ENCODE results near the gene TRIM61.
"Not testable (repeated sequence)": the region's sequence is repeated elsewhere in the genome, so short reads cannot be mapped to it uniquely, and the experiment has no call there.

The TRIM61 gene

GRCh38 chr4:164959421-164959820 is 18.0 kb downstream of the TRIM61 start:
- DNase-seq (ENCODE audit: low read depth in 2 of 2, low spot score in 1 of 2): not testable (repeated sequence)

DNA sequence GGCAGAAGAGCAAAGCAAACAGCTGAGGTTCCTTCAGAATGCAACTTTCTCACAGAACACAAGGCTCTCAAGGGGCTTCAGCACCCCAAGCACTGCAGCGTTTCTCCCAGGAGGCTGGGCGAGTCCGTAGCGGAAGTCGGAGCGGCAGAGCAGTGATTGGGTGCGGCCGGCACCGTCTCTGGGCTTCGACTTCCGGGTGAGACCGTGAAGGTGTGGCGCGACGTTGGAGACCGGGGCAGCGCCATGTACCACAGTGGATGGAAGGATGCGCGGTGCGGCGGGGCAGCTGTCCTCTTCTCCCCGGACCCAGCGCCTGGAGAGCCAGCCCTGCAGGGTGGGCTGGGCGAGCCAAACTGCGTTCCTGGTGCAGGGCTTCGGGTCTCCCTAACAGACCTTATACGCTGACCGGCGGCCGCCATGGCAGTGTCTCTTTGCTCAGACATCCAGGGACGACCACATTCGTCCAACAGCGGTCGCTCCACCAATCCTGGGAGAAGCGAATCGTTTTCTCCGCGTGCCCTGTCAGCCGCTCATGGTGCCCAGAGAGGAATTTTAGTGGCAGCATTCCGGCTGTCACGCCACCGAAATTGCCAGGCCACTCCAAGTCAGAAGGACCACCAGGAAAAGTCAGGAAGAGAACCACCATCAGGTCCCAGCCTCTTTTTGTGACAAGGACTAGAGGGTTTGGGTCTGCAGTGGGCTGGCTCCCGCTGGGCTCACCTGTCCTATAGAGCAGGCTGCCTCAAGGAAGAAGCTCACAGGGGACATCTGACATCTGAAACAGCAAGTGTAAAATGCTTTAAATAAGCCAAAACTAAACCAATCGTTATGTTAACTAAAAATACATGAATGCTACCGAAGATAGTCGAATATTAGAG is 20.5 kb downstream of the TRIM61 start:
- DNase-seq (ENCODE audit: low read depth in 2 of 2, low spot score in 1 of 2): peak; percentile 46 to 50

DNA sequence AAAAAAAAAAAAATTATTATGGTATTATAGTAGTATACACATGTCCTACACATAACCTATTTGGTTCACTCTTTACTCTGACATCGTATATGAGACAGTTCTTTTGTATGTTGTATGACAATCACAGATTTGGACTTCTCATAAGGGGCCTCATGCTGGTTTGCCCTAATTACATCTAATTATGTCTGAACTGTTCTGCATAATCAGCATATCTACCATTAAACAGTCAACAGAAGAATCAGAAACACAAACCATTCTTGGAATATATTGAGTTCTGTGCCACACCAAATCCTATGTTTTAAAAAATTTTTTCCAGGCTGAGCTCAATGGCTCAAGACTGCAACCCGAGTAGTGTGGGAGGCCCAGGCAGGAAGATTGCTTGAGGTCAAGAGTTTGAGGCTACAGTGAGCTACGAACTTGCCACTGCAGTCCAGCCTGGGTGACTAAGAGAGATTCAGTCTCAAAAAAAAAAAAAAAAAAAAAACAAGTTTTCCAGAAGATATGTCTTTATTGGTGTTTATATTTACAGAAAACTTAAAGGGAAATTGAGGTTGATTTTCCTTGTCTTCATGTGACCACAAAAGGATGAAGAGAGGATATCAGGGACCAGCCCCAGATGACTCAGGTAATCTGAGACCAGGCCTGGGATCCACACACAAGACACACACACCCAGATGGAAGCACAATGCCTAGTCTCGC is 22.2 kb downstream of the TRIM61 start:
- no peak for DNase-seq (ENCODE audit: low read depth in 2 of 2, low spot score in 1 of 2)

- DNase-seq (ENCODE audit: low read depth in 2 of 2, low spot score in 1 of 2): no peak
These were observed 24.9 kb downstream of the TRIM61 start for GRCh38 chr4:164952551-164952950.

DNA sequence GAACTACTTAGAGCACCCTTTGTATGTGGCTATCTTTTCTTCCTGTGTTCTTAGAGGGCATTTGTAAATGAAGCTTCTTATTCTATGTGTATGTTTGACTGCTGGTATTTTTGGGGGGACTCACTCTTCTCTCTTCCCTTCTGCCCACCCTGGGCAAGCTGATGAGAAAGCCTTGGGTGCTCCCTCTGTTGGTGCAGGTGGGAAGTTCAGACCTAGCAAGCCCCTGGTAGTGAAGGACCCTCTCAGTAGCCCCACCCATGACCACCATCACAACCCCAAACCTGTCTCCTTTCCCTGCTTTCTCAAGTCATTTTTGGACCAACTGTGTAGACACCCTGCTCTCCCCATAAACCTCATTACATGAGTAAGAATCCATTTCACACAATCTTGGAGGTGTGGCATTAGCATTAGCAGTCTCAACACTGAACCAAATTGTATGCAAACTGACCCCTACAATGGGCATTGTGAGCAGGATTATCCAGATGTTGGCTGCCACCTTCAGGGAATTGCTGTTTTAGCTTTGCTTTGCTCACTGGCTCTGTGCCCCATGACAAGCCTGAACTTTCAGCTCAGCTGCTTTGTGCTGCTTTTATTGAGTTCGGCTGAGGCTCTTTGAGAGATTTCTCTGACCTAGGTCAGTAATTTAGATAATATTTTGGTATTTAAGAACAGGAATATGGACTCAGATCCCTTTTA is 27.9 kb downstream of the TRIM61 start:
- DNase-seq (ENCODE audit: low read depth in 2 of 2, low spot score in 1 of 2): no peak

DNA sequence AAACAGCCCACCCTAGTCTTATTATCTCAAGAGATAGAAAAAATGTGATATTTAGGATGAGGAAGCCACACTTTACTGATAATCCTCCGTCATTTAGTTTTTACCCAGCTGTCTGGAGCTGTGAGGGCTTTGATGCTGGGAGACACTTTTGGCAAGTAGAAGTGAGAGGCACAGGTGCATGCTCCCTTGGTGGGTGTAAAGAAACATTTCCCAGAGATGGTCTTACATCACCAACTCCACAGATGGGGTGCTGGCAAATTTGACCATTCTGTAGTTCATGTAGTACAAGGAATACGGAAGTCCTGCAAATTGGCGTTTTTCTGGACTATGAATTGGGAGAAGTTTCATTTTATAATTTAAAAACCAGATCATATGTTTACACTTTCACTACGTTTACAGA is 28.5 kb downstream of the TRIM61 start:
- DNase-seq (ENCODE audit: low read depth in 2 of 2, low spot score in 1 of 2): no peak

GRCh38 chr4:164948006-164948405 is 29.5 kb downstream of the TRIM61 start:
- not testable (repeated sequence) for DNase-seq (ENCODE audit: low read depth in 2 of 2, low spot score in 1 of 2)

- DNase-seq (ENCODE audit: low read depth in 2 of 2, low spot score in 1 of 2): no peak
These were observed 30.6 kb downstream of the TRIM61 start for GRCh38 chr4:164946810-164947209.

DNA sequence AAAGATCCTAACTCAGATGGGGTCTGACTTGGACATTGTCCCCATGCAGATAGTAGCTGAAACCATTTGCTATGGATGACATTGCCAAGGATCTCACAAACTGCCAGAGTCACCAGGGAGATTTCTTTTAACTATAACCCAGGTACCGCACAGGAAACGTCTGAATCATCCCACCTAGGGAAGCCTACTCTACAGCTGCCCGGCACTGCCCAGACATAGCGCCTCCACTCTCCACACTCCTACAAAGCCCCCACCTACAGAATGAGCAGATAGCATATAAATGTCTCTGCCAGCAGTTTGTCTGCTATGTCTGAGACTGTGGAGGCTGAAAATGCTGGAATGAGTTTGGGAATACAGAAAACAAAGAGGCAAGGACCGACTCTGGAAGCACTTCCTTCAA is 32.3 kb downstream of the TRIM61 start:
- no peak for DNase-seq (ENCODE audit: low read depth in 2 of 2, low spot score in 1 of 2)

DNA sequence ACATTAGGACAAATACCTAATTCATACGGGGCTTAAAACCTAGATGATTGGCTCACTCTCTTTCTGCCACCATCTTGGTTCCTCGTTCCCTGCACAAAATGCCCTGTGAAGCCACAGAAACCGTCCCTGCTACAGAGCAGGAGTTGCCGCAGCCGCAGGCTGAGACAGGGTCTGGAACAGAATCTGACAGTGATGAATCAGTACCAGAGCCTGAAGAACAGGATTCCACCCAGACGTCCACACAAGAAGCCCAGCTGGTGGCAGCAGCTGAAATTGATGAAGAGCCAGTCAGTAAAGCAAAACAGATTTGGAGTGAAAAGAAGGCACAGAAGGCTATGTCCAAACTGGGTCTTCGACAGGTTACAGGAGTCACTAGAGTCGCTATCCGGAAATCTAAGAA is 34.3 kb downstream of the TRIM61 start:
- DNase-seq (ENCODE audit: low read depth in 2 of 2, low spot score in 1 of 2): no peak

DNA sequence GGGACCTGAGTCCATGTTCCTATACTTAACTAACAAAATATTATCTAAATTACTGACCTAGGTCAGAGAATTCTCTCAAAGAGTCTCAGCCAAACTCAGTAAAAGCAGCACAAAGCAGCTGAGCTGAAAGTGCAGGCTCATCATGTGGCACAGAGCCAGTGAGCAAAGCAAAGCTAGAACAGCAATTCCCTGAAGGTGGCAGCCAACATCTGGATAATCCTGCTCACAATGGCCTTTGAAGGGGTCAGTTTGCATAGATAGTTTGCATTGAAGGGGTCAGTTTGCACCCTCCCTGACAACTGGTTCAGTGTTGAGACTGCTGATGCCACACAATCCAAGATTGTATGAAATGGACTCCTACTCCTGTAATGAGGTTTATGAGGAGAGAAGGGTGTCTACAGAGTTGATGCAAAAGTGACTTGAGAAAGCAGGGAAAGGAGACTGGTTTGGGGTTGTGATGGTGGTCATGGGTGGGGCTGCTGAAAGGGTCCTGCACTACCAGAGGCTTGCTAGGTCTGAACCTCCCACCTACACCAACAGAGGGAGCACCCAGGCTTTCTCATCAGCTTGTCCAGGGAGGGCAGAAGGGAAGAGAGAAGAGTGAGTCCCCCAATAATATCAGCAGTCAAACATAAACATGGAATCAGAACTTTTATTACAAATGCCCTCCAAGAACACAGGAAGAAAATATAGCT is 39.7 kb downstream of the TRIM61 start:
- no peak for DNase-seq (ENCODE audit: low read depth in 2 of 2, low spot score in 1 of 2)

DNA sequence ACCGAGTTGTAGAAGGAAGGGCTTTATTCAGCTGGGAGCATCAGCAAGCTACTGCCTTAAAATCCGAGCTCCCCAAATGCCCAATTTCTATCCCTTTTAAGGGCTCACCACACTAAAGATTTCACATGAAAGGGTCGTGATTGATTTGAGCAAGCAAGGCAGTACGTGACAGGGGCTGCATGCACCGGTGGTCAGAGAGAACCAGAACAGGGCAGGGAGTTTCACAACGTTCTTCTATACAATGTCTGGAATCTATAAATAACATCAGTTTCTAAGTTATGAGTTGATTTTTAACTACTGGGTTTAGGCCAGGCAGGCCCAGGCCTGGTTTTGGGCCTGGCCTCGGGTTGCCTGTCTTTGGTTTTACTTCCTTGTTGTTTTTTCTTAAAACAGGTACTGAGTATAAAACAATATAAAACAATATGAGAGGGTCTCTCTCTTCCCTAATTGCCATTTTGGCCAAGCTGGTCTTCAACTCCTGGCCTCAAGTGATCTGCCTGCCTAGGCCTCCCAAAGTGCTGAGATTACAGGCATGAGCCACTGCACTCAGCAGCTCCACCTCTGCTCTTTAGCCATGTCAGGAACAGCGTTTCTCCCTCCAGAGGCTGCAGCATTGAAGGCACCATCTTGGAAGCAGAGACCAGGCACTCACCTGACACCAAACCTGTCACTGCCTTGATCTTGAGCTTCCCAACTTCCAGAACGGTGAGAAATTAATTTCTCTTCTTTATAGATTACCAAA is 41.4 kb downstream of the TRIM61 start:
- DNase-seq (ENCODE audit: low read depth in 2 of 2, low spot score in 1 of 2): not testable (repeated sequence)

GRCh38 chr4:164935363-164935762 is 42.1 kb downstream of the TRIM61 start:
- no peak for DNase-seq (ENCODE audit: low read depth in 2 of 2, low spot score in 1 of 2)

DNA sequence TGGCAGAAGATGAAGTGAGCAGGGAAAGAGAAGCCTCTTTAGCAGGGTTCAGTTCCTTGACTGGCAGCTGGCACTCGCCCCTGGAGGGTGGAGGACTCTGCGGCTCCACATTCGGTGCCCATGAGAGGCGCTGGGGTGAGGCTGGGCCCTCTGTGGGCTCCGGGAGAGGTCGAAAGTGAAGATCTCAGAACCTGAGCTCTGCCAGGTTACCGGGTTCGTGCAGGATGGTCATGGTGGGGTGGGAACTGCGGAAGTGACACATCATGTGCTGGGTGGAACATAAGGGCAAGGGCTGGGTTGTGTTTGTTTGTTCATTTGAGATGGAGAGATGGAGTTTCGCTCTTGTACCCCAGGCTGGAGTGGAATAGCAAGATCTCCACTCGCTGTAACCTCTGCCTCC is 44.2 kb downstream of the TRIM61 start:
- DNase-seq (ENCODE audit: low read depth in 2 of 2, low spot score in 1 of 2): no peak

- no peak for DNase-seq (ENCODE audit: low read depth in 2 of 2, low spot score in 1 of 2)
These were observed 45.7 kb downstream of the TRIM61 start for GRCh38 chr4:164931551-164932324.

DNA sequence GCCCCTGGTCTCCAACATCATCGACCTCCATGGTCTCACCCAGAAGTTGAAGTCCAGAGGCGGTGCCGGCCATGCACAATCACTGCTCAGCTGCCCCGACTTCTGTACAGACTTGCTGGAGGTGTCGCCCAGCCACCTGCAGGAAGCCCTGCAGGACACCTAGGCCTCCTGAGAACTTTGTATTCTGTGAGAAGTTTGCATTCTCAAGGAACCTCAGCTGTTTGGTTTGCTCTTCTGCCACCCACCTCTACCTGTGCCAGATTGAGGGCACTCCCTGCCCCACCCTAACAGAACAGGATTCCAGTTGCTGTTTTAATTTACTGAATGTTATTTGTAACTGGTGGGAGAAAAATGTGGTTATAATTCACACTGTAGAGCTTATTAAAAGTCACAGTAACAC is 46.8 kb downstream of the TRIM61 start:
- no peak for DNase-seq (ENCODE audit: low read depth in 2 of 2, low spot score in 1 of 2)

DNA sequence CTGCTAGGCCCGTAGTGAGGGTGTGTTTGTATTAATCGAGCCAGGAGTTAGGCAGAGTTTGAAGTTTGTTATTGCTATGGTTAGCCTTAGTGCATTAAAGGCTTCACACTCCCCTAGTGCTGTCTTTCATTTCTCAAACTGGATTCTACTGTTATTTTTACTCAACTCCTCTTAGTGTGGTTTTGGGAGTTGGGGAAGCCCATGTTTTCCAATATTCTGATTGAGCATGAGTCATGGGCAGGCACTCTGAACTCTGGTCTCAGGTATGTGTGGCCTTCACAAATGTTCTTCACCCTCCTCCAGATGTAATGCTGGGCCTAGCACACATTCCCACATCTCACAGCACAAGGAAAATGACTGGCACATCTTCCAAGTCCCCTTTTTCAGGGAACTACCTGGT is 50.4 kb downstream of the TRIM61 start:
- not testable (repeated sequence) for DNase-seq (ENCODE audit: low read depth in 2 of 2, low spot score in 1 of 2)

DNA sequence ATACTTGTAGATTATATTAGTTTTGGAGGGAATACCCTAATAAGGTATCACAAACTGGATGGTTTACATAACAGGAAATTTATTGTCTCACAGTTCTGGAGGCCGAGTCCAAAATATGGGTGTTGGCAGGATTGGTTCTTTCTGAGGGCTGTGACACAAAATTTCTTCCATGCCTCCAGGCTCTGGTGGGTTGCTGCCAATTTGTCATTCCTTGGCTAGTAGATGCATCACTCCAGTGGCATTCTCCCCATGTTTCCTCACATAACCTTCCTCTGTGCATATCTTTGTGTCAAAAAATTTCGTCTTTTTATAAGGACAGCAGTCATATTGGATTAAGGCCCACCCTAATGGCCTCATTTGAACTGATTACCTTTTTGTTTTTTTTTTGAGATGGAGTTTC is 51.2 kb downstream of the TRIM61 start:
- DNase-seq (ENCODE audit: low read depth in 2 of 2, low spot score in 1 of 2): no peak

DNA sequence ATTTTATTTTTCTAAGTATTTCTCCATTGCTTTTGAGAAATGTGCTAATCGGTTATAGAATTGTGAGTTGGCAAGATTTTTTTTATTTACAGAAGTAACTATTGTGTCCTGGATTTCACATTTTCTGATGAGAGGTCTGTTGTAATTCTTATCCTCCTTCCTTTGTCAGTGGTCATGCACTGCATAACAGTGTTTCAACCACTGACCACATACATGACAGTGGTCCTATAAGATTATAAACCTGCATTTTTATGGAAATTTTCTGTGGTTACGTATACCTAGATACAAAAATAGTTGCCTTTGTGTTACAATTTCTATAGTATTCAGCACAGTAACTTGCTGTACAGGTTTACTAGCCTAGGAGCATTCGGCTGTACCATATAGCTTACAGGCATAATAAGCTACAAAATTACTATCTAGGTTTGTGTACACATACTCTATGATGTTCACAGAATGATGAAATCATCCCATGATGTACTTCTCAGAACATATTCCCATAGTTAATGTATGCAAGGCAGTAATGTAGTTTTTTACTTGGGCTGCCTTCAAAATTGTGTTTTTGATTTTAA is 52.7 kb downstream of the TRIM61 start:
- no peak for DNase-seq (ENCODE audit: low read depth in 2 of 2, low spot score in 1 of 2)

DNA sequence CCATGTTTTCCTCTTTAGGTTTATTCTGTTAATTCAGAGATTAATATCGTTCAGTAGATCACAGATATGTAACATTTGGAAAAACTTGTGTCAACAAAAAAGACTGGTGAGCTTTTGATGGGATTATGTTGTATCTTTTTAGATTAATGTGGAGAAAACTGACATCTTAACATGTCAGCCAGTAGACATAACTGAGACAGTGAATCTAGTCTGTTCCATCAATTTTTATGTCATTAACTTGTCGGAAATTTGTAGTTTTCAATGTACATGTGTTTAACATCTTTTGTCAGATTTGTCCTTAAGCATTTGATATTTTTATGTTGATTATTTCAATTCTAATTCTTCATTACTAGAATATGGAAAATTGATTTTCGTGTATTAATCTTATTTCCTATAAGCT is 58.5 kb downstream of the TRIM61 start:
- no peak for DNase-seq (ENCODE audit: low read depth in 2 of 2, low spot score in 1 of 2)
